Muscle of arm (tissue), 14 donors: ENCODE data around the gene DCTN1. TPM values are rescaled to one million over a fixed set of nuclear protein-coding genes. Genes with fewer than 3 reads are reported as not detected.
A peak's percentile ranks its signal among the peaks of the same experiment; 100 is the strongest.
"Not testable (repeated sequence)": the region's sequence is repeated elsewhere in the genome, so short reads cannot be mapped to it uniquely, and the experiment has no call there.

Source experiments
- DNase-seq: peaks from one replicate; pipeline ENCODE4 v3.0.0-alpha.2; 2013
- long read RNA-seq, 11 donors: transcript quantifications; one replicate each; lab custom pipeline, GENCODE V29; 2026
- polyA plus RNA-seq, 12 donors: library from polyadenylated mRNA; unstranded; fragments of 120-200 nt; gene quantifications; one replicate each; pipeline ENCODE4 v1.2.1, GENCODE V29; 2013; ENCODE audit not compliant: insufficient read length in 12 of 12

DCTN1 gene
- polyA plus RNA-seq, result 100 to 1,000 TPM in 4 of 12 donors, 10 to 100 TPM in 7, not detected in 1; 81.5 to 146 (median 93.2) TPM
- long read RNA-seq, donor 1, full-length matches to known transcripts, result 8 of 8 reads
- long read RNA-seq, donor 1, partial matches to known transcripts, result 0 of 8 reads
- long read RNA-seq, donor 1, other reads (novel, unspliced or antisense), result 0 of 8 reads
- long read RNA-seq, donor 2, full-length matches to known transcripts, result 6 of 6 reads
- long read RNA-seq, donor 2, partial matches to known transcripts, result 0 of 6 reads
- long read RNA-seq, donor 2, other reads (novel, unspliced or antisense), result 0 of 6 reads
- long read RNA-seq, donor 3, full-length matches to known transcripts, result 1 of 9 reads
- long read RNA-seq, donor 3, partial matches to known transcripts, result 8 of 9 reads
- long read RNA-seq, donor 3, other reads (novel, unspliced or antisense), result 0 of 9 reads
- long read RNA-seq, donor 4, full-length matches to known transcripts, result 2 of 2 reads
- long read RNA-seq, donor 4, partial matches to known transcripts, result 0 of 2 reads
- long read RNA-seq, donor 4, other reads (novel, unspliced or antisense), result 0 of 2 reads
- long read RNA-seq, donor 5, full-length matches to known transcripts, result 7 of 13 reads
- long read RNA-seq, donor 5, partial matches to known transcripts, result 6 of 13 reads
- long read RNA-seq, donor 5, other reads (novel, unspliced or antisense), result 0 of 13 reads
- long read RNA-seq, donor 6, full-length matches to known transcripts, result 3 of 3 reads
- long read RNA-seq, donor 6, partial matches to known transcripts, result 0 of 3 reads
- long read RNA-seq, donor 6, other reads (novel, unspliced or antisense), result 0 of 3 reads
- long read RNA-seq, donor 7, full-length matches to known transcripts, result 5 of 5 reads
- long read RNA-seq, donor 7, partial matches to known transcripts, result 0 of 5 reads
- long read RNA-seq, donor 7, other reads (novel, unspliced or antisense), result 0 of 5 reads
- long read RNA-seq, donor 8, full-length matches to known transcripts, result 10 of 26 reads
- long read RNA-seq, donor 8, partial matches to known transcripts, result 11 of 26 reads
- long read RNA-seq, donor 8, other reads (novel, unspliced or antisense), result 5 of 26 reads
- long read RNA-seq, donor 9, full-length matches to known transcripts, result 5 of 5 reads
- long read RNA-seq, donor 9, partial matches to known transcripts, result 0 of 5 reads
- long read RNA-seq, donor 9, other reads (novel, unspliced or antisense), result 0 of 5 reads
- long read RNA-seq, donor 10, full-length matches to known transcripts, result 5 of 5 reads
- long read RNA-seq, donor 10, partial matches to known transcripts, result 0 of 5 reads
- long read RNA-seq, donor 10, other reads (novel, unspliced or antisense), result 0 of 5 reads
- long read RNA-seq, donor 11, full-length matches to known transcripts, result 6 of 6 reads
- long read RNA-seq, donor 11, partial matches to known transcripts, result 0 of 6 reads
- long read RNA-seq, donor 11, other reads (novel, unspliced or antisense), result 0 of 6 reads

GRCh38 chr2:74379851-74380789, at the start of gene DCTN1:
DCTN1 (minus strand) TSS chr2:74380311; CDS start chr2:74380037, 274 bp downstream.
- DNase-seq, result peak; percentile 66

GRCh38 chr2:74428675-74429074, 48.6 kb upstream of the DCTN1 start:
- DNase-seq, result no peak

GRCh38 chr2:74427551-74427950, 47.4 kb upstream of the DCTN1 start:
- no peak for DNase-seq

- no peak for DNase-seq
Observed at GRCh38 chr2:74426181-74426758, 46.2 kb upstream of the DCTN1 start.

- no peak for DNase-seq
Observed at GRCh38 chr2:74425523-74425922, 45.4 kb upstream of the DCTN1 start.

GRCh38 chr2:74424995-74425406, 44.9 kb upstream of the DCTN1 start:
- no peak for DNase-seq

GRCh38 chr2:74424139-74424992, 44.3 kb upstream of the DCTN1 start:
- no peak for DNase-seq

GRCh38 chr2:74423231-74424095, 43.4 kb upstream of the DCTN1 start:
- no peak for DNase-seq

GRCh38 chr2:74421221-74421870, 41.2 kb upstream of the DCTN1 start, which contains the start of the genes C2orf81 and WDR54:
C2orf81 (minus strand) TSS chr2:74421619; CDS start chr2:74421560, 59 bp downstream.
WDR54 (plus strand) TSS chr2:74421730; CDS start chr2:74422154, 424 bp downstream.
- peak; percentile 83 for DNase-seq

GRCh38 chr2:74420443-74421103, 40.5 kb upstream of the DCTN1 start:
- DNase-seq, result not testable (repeated sequence)

- DNase-seq, result no peak
Observed at GRCh38 chr2:74420006-74420405, 39.9 kb upstream of the DCTN1 start.

- no peak for DNase-seq
Observed at GRCh38 chr2:74419345-74419744, 39.2 kb upstream of the DCTN1 start.

- no peak for DNase-seq
Observed at GRCh38 chr2:74418312-74418711, 38.2 kb upstream of the DCTN1 start.

- no peak for DNase-seq
Observed at GRCh38 chr2:74417763-74418162, 37.7 kb upstream of the DCTN1 start.

GRCh38 chr2:74417197-74417596, 37.1 kb upstream of the DCTN1 start:
- no peak for DNase-seq

- no peak for DNase-seq
Observed at GRCh38 chr2:74416778-74417177, 36.7 kb upstream of the DCTN1 start.
